ENCODE data around the gene BANF1.

DNA sequence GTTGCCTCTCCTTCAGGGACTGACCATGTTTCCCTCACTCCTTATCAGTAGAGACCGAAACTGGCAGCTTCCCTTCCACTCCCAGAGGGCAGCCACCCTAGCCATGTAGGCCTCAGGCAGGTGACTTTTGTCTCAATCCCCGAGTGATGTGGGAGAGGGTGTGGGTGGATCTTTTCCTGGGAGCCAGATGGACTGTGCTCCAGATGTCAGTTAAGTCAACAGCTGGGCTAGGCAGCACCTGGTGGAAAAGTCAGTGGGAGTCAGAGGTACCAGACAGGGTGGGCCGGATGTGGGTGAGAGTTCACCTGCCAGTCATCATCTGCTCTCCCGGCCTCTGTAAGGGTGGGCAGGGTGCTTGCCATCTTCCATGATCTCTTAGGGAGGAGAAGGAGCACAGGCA lies 1.9 kb downstream of the BANF1 start:
- TF ChIP-seq, protein P1, sequence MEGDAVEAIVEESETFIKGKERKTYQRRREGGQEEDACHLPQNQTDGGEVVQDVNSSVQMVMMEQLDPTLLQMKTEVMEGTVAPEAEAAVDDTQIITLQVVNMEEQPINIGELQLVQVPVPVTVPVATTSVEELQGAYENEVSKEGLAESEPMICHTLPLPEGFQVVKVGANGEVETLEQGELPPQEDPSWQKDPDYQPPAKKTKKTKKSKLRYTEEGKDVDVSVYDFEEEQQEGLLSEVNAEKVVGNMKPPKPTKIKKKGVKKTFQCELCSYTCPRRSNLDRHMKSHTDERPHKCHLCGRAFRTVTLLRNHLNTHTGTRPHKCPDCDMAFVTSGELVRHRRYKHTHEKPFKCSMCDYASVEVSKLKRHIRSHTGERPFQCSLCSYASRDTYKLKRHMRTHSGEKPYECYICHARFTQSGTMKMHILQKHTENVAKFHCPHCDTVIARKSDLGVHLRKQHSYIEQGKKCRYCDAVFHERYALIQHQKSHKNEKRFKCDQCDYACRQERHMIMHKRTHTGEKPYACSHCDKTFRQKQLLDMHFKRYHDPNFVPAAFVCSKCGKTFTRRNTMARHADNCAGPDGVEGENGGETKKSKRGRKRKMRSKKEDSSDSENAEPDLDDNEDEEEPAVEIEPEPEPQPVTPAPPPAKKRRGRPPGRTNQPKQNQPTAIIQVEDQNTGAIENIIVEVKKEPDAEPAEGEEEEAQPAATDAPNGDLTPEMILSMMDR (IDR thresholded peaks at IDR 0.05; ENCODE audit: borderline replicate concordance, extremely low read depth, low read length, poor library complexity, severe bottlenecking), result no peak
- TF ChIP-seq EZH2 (IDR thresholded peaks at IDR 0.05; ENCODE audit: borderline replicate concordance, low read depth, low read length, severe bottlenecking), result no peak
